Rectal smooth muscle tissue (tissue), 1 donor: ENCODE results near the gene SPIRE1.
"Not testable (repeated sequence)": the region's sequence is repeated elsewhere in the genome, so short reads cannot be mapped to it uniquely, and the experiment has no call there.

Experiments used
- H3K27ac ChIP-seq: one replicate; pipeline ENCODE4 v1.7.0; 2013; ENCODE audit warnings: low read depth, low read length, inconsistent platforms
- H3K27me3 ChIP-seq: one replicate; pipeline ENCODE4 v1.7.0; 2013; ENCODE audit warnings: low read length; ENCODE audit not compliant: control insufficient read depth, insufficient read depth
- H3K36me3 ChIP-seq: one replicate; pipeline ENCODE4 v1.7.0; 2013; ENCODE audit warnings: low read length; ENCODE audit not compliant: control insufficient read depth, insufficient read depth
- H3K4me1 ChIP-seq: one replicate; pipeline ENCODE4 v1.7.0; 2013; ENCODE audit warnings: low read length; ENCODE audit not compliant: control insufficient read depth, insufficient read depth
- H3K4me3 ChIP-seq: one replicate; pipeline ENCODE4 v1.7.0; 2013; ENCODE audit warnings: low read length
- H3K9ac ChIP-seq: one replicate; pipeline ENCODE4 v1.7.0; 2013; ENCODE audit warnings: low read length

The SPIRE1 gene

DNA sequence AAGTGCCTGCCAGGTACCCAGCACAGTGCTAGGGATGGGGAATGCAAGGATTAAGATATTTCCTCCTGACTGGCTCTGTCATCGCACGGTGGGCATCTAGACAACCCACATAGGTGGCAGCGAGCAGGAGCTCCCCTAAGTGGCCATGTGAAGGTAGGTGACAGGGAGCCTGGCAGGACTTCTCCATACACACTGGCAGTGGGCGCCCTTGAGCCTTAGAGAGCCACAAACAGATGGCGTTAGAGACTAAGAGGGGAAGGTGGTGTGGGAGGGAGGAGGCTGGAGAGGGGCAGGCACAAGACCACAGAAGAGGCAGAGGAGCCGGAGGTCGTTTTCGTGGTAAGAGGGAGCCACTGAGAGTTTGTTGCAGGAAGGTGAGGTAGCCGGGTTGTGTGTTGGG is 235.0 kb downstream of the SPIRE1 start:
- Histone ChIP-seq H3K27ac (no peak overlapping the region), H3K9ac (no peak overlapping the region), H3K36me3 (no peaks in the 10 kb centered on the region), H3K27me3 (no peaks in the 10 kb centered on the region), H3K4me1 (no peaks in the 10 kb centered on the region), H3K4me3 (no peak overlapping the region)

DNA sequence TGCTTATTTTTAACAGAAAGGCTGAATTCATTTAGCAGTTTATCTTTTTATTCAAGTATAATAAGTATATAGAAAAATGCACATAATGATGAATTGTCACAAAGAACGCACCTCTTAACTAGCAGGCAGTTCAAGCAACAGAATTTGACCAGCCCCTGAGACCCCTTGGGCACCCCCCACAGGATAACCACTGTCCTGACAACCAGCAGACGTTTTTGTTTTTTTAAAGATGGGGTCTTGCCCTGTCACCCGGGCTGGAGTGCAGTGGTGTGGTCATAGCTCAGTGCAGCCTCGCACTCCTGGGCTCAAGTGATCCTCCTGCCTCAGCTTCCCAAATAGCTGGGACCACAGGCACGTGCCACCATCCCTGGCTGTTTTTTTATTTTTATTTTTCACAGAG is 236.2 kb downstream of the SPIRE1 start:
- H3K4me1 ChIP-seq: no peaks in the 10 kb centered on the region
- no peak overlapping the region for H3K27ac ChIP-seq
- H3K36me3 ChIP-seq: no peaks in the 10 kb centered on the region
- H3K27me3 ChIP-seq: no peaks in the 10 kb centered on the region
- no peak overlapping the region for H3K9ac ChIP-seq
- H3K4me3 ChIP-seq: no peak overlapping the region

DNA sequence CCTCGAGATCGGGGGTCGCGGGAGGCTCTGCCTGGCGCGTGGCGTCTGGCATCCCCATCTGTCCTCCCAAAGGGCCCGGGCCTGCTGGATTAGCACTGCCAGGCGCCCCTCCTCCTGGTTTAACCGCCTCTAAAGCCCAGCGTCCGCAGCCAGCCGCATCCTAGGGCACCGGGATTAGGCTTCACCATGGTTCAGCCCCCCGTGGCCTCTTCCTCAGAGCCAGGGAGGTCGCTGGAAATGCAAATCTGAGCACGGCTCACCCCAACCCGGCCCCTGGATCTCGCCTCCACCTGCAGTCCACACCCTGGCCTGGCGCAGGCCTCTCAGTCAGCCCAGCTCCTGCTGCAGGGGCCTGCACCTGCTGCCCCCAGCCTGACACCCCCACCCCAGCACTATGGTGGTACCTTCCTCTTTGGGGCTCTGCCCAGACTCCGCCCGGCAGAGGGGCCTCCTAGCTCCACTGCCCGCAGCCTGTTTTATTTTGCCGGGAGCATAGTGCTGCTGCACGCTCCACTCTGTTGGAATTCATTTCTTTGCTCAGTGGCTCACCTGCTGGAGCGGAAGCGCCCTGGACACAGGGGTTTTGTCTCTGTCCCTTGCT is 237.0 kb downstream of the SPIRE1 start:
- Histone ChIP-seq H3K4me3 (peak overlapping the region; percentile 25), H3K36me3 (no peaks in the 10 kb centered on the region), H3K27me3 (no peaks in the 10 kb centered on the region), H3K27ac (no peak overlapping the region), H3K9ac (no peak overlapping the region), H3K4me1 (no peaks in the 10 kb centered on the region)

DNA sequence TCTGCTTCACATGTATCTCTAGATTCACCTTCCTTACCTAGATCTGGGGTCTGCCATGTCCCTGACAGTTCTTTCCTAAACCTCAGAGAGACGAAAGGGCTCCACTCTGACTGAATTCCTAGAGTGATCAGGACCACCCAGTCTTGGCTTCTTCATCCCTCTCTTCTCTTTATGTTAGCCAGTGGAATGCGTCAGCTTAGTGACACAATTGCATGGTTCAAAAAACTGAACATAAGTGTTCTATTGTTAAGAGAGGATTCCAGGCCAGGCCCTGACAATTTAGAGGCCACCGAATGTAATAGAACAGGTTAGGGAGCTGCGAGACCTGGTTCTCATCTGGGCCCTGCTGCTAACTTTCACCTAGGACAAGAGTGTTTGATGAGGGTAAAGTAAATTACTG is 240.2 kb downstream of the SPIRE1 start:
- Histone ChIP-seq H3K4me3 (no peak overlapping the region), H3K36me3 (no peaks in the 10 kb centered on the region), H3K4me1 (no peaks in the 10 kb centered on the region), H3K27me3 (no peaks in the 10 kb centered on the region), H3K9ac (no peak overlapping the region), H3K27ac (no peak overlapping the region)

DNA sequence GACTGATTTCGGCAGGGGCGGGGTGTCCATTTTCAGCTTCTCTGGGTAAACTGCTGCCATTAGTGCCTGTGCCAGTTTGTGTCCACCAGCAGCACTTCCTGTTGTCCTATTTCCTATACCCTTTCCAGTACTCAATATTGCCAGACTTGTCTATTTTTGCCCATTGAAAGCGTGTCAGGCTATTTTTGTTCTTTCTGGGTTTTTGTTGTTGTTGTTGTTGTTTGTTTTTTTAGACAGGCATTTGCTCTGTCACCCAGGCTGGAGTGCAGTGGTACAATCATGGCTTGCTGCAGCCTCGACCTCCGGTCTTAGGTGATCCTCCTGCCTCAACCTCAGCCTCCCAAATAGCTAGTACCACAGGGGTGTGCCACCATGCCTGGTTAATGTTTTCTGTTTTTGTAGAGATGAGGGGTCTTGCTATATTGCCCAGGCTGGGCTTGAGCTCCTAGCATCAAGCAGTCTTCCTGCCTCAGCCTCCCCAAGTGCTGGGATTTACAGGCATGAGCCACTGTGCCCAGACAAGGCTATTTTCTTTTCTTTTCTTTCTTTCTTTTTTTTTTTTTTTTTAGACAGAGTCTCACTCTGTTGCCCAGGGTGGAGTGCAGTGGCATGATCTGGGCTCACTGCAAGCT is 241.7 kb downstream of the SPIRE1 start:
- Histone ChIP-seq H3K4me3 (no peak overlapping the region), H3K27me3 (no peaks in the 10 kb centered on the region), H3K27ac (no peak overlapping the region), H3K9ac (no peak overlapping the region), H3K36me3 (no peaks in the 10 kb centered on the region), H3K4me1 (no peaks in the 10 kb centered on the region)

DNA sequence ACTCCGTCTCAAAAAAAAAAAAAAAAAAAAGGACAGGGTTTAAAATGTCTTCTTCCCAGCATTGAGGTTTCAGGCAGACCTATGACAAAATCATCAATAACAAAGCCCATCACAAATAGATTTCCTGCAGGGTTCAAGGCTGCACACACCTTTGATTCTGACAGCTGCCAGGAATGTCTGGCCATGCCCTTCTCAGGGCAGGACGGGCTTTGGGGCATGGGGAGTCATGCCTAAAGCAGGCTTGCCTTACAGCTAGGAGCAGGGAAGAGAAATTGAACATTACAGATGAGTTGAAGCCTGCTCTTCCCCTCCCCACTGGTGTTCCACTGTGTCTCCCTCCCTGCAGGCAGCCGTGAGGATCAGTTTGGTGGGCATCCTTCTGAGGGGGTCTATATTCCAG is 246.5 kb downstream of the SPIRE1 start:
- H3K27me3 ChIP-seq: no peaks in the 10 kb centered on the region
- H3K4me3 ChIP-seq: no peak overlapping the region
- peaks cover 8% of the 10 kb centered on the region for H3K4me1 ChIP-seq
- no peak overlapping the region for H3K27ac ChIP-seq
- no peak overlapping the region for H3K9ac ChIP-seq
- no peaks in the 10 kb centered on the region for H3K36me3 ChIP-seq

DNA sequence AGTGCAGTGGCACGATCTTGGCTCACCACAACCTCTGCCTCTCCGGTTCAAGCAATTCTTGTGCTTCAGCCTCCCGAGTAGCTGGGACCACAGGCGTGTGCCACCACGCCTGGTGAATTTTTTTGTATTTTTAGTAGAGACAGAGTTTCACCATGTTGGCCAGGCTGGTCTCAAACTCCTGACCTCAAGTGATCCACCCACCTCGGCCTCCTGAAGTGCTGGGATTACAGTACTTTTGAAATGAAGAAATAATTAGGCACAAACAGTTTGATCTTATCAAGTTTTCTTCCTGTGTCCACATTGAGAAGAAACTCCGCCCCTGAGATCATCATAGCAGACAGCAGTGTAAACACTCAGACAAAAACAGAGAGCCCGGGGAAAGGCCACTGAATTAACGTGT is 247.2 kb downstream of the SPIRE1 start:
- H3K27me3 ChIP-seq, H3K4me3 ChIP-seq, H3K27ac ChIP-seq, H3K36me3 ChIP-seq, H3K4me1 ChIP-seq, H3K9ac ChIP-seq: not testable (repeated sequence)

DNA sequence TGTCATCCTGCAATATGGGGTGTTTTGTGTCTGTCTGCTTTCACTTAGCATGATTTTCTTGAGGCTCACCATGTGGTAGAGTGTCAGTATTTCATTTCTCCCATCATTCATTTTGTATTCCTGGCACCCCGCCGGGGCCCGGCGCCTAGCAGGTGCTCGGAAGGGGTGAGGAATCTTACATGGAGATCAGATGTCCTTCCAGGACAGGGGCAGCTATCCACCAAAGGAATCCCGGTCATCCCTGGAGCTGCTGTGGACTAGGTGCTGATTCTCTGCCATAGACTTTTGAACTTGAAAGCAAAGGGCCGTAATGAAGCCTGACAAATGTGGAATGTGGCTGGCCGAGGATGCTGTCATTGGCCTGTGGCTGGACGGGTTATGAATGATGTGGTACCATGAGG is 247.8 kb downstream of the SPIRE1 start:
- H3K27me3 ChIP-seq: no peaks in the 10 kb centered on the region
- no peak overlapping the region for H3K27ac ChIP-seq
- no peak overlapping the region for H3K9ac ChIP-seq
- no peak overlapping the region for H3K4me3 ChIP-seq
- H3K36me3 ChIP-seq: no peaks in the 10 kb centered on the region
- H3K4me1 ChIP-seq: peaks cover 8% of the 10 kb centered on the region

DNA sequence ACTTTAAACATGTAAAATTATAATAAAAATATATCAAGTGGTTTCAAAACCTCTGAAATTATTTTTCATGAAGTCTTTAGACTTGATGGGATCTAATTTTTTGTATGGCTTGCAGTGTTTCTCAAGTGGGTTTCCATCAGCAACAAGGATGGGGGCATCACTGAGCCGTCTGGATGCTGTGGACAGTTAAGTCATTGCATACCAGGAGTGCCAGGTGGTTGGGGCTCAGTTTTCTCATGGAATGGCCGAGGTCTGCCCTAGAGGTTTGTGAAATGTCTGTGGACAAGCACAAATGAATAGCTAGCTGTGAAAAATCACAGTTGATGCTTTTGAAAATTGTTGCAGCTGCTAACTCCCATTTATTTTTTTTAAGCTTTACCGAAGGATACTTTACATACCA is 248.4 kb downstream of the SPIRE1 start:
- no peak overlapping the region for H3K27ac ChIP-seq
- no peak overlapping the region for H3K9ac ChIP-seq
- H3K36me3 ChIP-seq: no peaks in the 10 kb centered on the region
- no peak overlapping the region for H3K4me3 ChIP-seq
- no peaks in the 10 kb centered on the region for H3K27me3 ChIP-seq
- peaks cover 8% of the 10 kb centered on the region for H3K4me1 ChIP-seq

DNA sequence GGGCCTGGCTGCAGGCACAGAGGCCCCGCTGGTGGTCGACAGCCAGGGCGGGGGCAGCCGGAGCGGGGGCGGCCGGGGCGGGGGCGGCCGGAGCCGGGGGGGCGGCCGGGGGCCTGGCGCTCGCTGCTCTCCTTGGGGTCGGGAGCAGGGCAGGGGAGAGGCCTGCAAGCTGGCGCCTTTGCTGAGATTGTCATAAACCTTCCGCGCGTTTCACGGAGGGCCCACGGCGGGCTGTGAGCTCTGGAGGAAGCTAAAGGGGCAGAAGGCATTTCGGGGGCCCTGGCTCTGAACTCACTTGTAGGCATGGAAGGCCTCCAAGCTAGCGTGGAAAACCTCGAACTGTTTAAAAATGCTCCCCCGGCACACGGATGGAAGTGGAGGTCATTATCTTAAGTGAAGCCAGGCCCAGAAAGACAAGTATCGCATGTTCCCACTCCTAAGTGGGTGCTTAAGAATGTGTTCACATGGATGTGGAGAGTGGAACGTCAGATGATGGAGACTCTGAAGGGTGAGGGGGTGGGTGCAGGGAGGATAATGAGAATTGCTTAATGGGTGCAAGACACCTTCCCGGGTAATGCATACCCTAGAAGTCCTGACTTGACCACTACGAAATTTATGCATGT is 249.5 kb downstream of the SPIRE1 start:
- peak overlapping the region; percentile 73 for H3K4me3 ChIP-seq
- H3K4me1 ChIP-seq: peaks cover 8% of the 10 kb centered on the region
- peak overlapping the region; percentile 73 for H3K9ac ChIP-seq
- peak overlapping the region; percentile 78 for H3K27ac ChIP-seq
- no peaks in the 10 kb centered on the region for H3K27me3 ChIP-seq
- no peaks in the 10 kb centered on the region for H3K36me3 ChIP-seq

DNA sequence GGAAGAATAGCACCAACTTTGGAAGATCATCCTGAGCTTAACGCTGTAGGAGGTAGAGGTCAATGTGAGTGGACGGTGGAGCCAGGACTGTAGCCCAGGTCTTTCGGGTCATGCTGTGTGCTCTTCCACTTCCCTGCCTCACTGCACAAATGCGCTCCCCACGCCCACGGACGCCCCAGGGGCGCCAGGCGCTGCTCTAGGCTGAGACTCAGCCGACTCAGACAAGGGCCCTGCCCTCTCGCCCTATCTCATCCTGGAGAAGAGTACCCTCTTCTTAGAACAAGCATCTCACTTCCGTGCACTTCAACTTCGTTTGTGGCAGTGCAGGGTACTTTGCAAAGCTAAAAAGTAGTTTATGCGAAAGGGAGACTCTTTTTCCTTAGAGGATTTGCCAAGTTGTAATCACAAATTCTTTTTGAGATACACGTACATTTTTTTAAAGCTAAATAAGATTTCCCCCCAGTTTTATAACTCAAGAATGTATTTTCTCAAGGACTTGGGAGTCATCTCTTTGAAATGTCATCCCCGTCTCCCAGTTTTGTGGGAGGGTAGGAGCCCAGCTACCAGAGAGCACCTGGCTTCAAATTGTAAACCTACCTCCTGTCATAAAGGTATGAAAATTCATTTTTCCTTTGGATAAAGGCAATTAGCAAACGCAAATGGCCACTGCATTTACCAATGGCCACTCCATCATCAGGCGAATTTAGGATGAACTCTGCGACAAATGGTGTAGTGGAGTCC is 251.4 kb downstream of the SPIRE1 start:
- peaks cover 8% of the 10 kb centered on the region for H3K4me1 ChIP-seq
- no peaks in the 10 kb centered on the region for H3K27me3 ChIP-seq
- H3K4me3 ChIP-seq: no peak overlapping the region
- H3K36me3 ChIP-seq: no peaks in the 10 kb centered on the region
- no peak overlapping the region for H3K9ac ChIP-seq
- no peak overlapping the region for H3K27ac ChIP-seq

DNA sequence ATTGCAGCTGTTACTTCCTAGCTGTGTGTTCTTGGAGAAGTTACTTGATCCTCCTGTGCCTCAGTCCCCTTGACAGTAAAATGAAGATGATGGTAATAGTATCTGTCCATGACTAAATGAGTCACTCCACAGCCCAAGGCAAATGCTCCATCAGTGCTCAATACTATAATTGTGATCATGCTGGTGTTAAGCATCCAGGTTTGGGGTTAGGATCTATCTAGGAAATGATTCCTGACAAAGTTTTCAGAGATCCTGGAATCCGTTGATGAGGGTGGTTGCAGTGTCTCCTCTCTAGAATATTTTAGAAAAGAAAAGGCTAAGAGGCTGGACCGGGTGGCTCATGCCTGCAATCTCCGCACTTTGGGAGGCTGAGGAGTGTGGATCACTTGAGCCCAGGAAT is 252.8 kb downstream of the SPIRE1 start:
- Histone ChIP-seq H3K27ac (no peak overlapping the region), H3K4me3 (no peak overlapping the region), H3K9ac (no peak overlapping the region), H3K36me3 (no peaks in the 10 kb centered on the region), H3K4me1 (peaks cover 8% of the 10 kb centered on the region), H3K27me3 (no peaks in the 10 kb centered on the region)
